Measurements from ENCODE around the gene KLHDC1.

GRCh38 chr14:49732896-49733295 lies 40.0 kb downstream of the KLHDC1 start:
- TF ChIP-seq CTCF (IDR thresholded peaks at IDR 0.05), result no peak
- no peak for TF ChIP-seq POLR2AphosphoS5 (IDR thresholded peaks at IDR 0.05; ENCODE audit: insufficient read depth in 1 of 2, low read depth in 1 of 2)
- TF ChIP-seq POLR2A (IDR thresholded peaks at IDR 0.05), result no peak

All from vagina (tissue), 2 donors.